Stimulated activated CD8-positive, alpha-beta memory T cell treated with anti-CD3 and anti-CD28 coated beads, Interleukin-7, amount 100 ng/mL, for 1 hour (primary cell): ENCODE data around the gene TRABD2B.

Experiments used
- DNase-seq, 2 donors: peaks; one replicate each; pipeline ENCODE4 v3.0.0-alpha.2; 2020; ENCODE audit warnings: low read depth in 2 of 2

Gene TRABD2B

GRCh38 chr1:47827109-47827508 lies 170.1 kb downstream of the TRABD2B start:
- DNase-seq, result no peak

DNA sequence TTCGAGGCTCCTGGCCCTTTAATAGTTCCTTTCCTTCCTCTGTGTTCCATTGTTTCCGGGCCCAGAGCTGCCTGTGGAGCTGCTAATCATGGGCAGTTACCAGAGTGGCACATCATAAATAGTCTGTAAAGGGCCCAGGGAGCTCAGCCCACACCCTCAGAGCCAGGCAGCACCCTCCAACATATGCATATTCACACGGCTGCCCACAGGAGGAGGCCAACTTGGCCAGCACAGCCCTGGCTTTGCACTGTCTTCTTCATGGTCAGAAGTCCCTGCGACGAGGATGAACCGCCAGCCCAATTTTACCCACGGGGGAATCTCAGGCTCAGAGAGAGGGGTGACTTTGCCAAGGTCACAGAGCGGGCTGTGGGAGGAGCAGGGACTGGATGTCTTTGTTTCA lies 172.5 kb downstream of the TRABD2B start:
- no peak for DNase-seq

DNA sequence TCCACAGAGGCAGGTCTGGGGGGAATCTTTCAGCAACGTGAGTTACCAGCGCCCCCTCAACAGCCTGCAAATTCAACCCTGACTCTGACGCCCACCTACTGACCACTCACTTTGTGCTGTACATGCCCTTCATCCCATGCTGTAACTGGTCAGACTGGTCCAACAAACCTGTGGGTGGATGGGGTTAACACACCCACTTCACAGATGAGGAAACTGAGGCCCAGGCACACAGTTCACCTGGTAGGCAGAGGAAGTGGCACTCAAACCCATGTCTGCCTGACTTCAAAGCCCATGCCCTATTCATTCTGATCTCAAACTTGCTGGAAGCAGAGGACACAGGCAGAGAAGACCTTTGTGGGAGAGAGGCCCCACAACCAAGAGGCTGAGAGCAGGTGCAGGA lies 172.9 kb downstream of the TRABD2B start:
- no peak for DNase-seq

GRCh38 chr1:47823040-47823808 lies 174.0 kb downstream of the TRABD2B start:
- DNase-seq, result no peak

- DNase-seq, result no peak
These were observed 175.4 kb downstream of the TRABD2B start for GRCh38 chr1:47821760-47822159.

DNA sequence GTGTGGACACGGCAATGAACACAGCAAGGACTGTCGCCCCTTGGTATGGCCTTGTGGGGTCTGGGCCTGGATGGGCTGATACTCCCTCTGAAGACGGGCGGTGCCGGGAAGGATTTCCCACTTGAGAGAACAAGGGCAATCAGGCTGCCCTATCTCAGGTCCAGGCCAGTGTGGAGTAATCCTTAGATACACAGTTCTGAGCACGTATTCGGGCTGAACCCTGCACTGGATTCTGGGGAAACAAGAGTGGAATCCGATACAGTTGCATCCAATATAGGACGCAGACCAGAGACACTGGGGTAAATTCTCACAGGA lies 177.7 kb downstream of the TRABD2B start:
- no peak for DNase-seq

- no peak for DNase-seq
These were observed 178.3 kb downstream of the TRABD2B start for GRCh38 chr1:47818682-47819573.

GRCh38 chr1:47817861-47818260 lies 179.3 kb downstream of the TRABD2B start:
- DNase-seq, result no peak

DNA sequence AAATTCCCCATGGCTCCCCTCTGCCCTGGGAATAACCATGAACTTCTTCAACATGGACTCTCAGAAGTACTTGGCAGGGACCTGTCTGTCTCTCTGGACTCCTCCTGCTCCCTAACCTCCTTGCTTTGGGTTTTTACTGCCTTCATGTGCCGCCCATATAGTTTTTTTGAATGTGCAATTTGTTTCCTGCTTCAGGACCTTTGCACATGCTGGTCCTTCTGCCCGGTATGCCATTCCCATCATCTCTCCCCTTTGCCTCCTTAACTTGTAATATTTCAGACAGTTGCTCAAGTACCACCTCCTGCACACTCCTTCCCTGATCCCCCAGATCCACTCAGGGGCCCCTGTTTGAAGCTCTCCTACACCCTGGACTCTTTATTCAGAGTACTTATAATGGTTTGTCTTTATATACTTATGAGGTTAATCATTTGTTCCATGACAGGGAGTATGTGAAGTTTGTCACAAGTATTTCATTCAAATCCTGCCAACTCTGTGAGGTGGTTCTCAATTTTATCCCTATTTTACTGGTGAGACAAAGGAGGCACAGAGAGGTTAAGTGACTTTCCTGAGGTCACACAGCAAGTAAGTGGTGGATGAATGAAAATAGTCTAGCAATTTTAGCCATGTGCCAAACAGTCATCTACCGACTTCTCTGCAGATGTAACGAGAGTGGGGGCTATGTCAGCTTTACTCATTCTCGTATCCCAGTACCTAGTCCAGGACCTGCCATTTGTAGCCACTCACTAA lies 180.7 kb downstream of the TRABD2B start:
- no peak for DNase-seq

GRCh38 chr1:47814612-47815395 lies 182.4 kb downstream of the TRABD2B start:
- DNase-seq, result no peak

DNA sequence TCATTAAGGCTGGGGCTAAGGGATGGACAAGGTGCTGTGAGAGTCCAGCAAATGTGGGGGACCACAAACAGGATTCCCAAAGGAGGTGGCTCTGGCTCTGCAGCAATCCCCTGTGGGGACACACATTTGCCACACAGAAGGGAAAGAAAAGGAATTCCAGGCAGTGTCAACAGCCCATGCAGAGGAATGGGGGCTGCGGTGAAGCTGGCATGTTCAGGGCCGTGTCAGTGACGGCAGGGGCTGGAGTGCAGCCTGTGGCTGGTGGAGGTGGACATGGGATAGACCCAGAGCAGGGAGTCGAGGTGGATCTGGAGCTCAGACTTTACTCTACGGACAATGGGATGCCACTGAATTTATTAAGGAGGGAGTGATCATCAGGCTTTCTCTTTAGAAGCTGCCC lies 183.2 kb downstream of the TRABD2B start:
- DNase-seq, result no peak

GRCh38 chr1:47812904-47813514 lies 184.2 kb downstream of the TRABD2B start:
- DNase-seq, result no peak

- no peak for DNase-seq
These were observed 186.1 kb downstream of the TRABD2B start for GRCh38 chr1:47810964-47811682.

DNA sequence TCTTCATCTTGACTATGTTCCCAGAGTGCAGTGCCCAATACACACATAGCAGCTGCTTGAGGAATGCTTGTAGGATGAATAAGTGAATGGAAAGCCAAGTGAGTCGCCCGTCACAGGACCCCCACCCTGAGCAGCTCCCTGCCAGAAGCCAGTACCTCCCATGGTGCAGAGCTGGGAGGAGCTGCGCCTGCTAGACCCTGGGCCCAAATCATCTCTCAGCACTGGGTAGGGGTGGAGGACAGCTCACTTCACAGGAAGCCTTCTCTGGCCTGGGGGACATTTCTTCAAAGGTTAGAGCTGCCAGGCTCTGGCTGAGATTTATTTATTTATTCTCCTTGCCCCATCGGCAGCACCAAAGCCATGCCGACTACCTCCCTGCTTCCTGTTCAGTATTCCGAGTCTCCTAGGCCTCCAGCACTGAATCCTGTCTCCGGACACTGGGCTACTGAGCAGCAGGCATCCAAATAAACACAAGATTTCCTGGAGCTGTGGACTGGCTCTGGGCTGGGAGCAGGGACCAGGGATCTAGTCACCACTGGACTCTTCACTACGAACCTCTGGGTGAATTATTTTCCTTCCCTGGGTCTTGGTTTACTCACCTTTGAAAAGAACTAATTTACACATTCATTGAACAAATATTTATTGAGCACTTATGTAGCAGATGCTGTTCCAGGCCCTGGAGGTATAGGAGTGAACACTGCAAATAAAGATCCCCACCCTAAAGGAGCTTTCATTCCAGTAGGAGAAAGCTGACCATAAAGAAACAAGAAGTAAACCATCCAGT lies 187.7 kb downstream of the TRABD2B start:
- DNase-seq, result no peak

- no peak for DNase-seq
These were observed 188.6 kb downstream of the TRABD2B start for GRCh38 chr1:47808612-47809011.

DNA sequence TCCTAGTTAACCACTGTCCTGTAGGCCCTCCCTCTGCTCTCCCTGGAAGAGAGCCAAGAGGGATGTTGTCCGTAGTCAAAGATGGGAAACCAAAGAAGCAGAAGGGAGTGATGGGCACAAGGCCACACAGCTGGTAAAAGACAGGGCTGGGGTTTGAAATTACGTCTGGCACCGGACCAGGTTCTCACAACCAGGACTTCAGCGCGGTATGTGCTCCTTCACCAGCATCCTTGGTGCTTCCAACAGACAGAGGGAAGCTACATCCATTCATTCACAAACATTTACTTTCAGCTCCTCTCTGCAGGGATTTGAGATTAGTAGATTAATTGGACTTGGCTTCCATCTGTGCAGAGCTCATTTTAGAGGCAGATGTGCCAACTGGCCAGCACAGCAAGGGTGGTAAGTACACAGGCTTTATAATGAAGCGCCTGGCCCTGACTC lies 191.2 kb downstream of the TRABD2B start:
- DNase-seq, result no peak

- DNase-seq, result no peak
These were observed 192.2 kb downstream of the TRABD2B start for GRCh38 chr1:47805018-47805417.

DNA sequence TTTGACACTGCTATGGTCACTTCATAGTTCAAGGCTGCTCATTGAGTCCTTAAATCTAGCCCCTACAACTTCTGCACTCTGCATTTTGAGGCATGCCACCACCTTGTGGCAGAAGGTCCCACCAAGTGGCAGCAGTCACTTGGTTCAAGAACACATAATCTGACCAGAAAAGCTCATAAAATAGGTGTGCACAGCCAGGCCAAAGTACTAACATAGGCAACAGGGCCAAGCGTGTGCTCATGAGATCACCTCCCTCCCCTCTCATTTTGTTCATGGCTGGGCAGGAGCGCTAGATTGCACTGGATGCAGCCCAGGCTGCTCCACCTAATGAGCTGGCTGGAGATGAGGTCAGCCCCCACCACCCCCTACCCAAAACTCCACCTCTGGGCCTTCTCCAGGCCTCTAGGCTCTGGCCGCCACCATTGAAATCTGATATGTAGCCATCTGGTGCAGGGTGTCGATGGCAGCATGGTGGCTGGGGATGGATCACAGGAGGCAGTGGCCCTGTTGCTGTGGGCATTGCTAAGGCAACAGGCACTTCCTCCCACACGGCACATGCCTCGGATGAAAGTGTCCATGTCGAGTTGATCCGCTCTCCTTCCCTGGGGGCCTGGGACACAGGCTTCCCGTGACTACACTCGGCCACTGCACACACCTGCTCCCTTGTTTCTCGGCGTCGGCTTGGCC lies 193.2 kb downstream of the TRABD2B start:
- DNase-seq, result no peak

GRCh38 chr1:47797575-47797974 lies 199.6 kb downstream of the TRABD2B start:
- DNase-seq, result no peak
